Progenitor cell of endocrine pancreas (in vitro differentiated cells): ENCODE data around the gene PSMG3. TPM values are rescaled to one million over a fixed set of nuclear protein-coding genes. Genes with fewer than 3 reads are reported as not detected.
"Not testable (repeated sequence)": the region's sequence is repeated elsewhere in the genome, so short reads cannot be mapped to it uniquely, and the experiment has no call there.

ENCODE experiments used
- DNase-seq: peaks from one replicate; pipeline ENCODE4 v3.0.0; 2021; ENCODE audit warnings: low spot score; ENCODE audit not compliant: unreplicated experiment
- H3K27ac Mint-ChIP-seq: 2 replicates; pipeline ENCODE4 v1.8.0; 2021; ENCODE audit warnings: mild to moderate bottlenecking, moderate library complexity, mixed read lengths
- H3K27me3 Mint-ChIP-seq: 2 replicates; pipeline ENCODE4 v1.8.0; 2021; ENCODE audit warnings: mixed read lengths
- H3K36me3 Mint-ChIP-seq: 2 replicates; pipeline ENCODE4 v1.8.0; 2022; ENCODE audit warnings: mixed read lengths; ENCODE audit not compliant: insufficient read depth
- H3K4me1 Mint-ChIP-seq: 2 replicates; pipeline ENCODE4 v1.8.0; 2021; ENCODE audit warnings: low read depth, mixed read lengths
- H3K4me3 Mint-ChIP-seq: 2 replicates; pipeline ENCODE4 v1.8.0; 2021; ENCODE audit warnings: low read depth, mild to moderate bottlenecking, moderate library complexity, mixed read lengths
- H3K9me3 Mint-ChIP-seq: 2 replicates; pipeline ENCODE4 v1.8.0; 2021; ENCODE audit warnings: low read depth, mixed read lengths
- total RNA-seq: library from RNA; stranded (reverse); gene quantifications from 2 replicates; pipeline ENCODE4 v1.2.1, GENCODE V29; 2021
- TF ChIP-seq, protein P1 (sequence below): fragments of 200-600 bp; sonication (generic); IDR thresholded peaks from one replicate; pipeline ENCODE4 v1.5.0; 2021; ENCODE audit warnings: antibody characterized with exemption, mild to moderate bottlenecking; ENCODE audit not compliant: unreplicated experiment

The PSMG3 gene
- total RNA-seq, 1 donor from 2014 or later, result 29.1 TPM

DNA sequence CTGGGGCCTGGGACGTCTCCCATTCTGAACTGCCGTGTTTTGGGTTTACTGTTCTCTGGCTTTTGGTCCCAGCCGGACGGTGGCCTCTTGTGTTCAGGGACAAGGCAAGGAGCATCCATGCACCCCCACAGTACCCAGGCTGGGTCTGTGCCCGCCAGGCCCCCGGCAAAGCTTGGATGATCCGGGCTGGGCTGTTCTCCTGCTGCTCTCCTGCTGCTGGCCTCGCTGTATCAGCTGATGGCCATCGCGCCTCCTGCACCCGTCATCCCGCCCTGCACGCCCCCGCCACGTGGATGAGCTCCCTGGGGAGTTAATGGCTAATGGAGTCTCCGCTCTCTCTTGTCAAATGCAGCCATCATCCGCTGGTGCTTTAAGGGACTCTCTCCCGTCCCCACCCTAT lies 14.9 kb upstream of the PSMG3 start:
- DNase-seq, result no peak
- Mint-ChIP-seq H3K27ac (no peak overlapping the region), H3K9me3 (peaks cover 2% of the 10 kb centered on the region), H3K4me3 (no peak overlapping the region), H3K4me1 (peaks cover 4% of the 10 kb centered on the region), H3K36me3 (peaks cover 5% of the 10 kb centered on the region), H3K27me3 (peaks cover 7% of the 10 kb centered on the region)
- TF ChIP-seq, protein P1, sequence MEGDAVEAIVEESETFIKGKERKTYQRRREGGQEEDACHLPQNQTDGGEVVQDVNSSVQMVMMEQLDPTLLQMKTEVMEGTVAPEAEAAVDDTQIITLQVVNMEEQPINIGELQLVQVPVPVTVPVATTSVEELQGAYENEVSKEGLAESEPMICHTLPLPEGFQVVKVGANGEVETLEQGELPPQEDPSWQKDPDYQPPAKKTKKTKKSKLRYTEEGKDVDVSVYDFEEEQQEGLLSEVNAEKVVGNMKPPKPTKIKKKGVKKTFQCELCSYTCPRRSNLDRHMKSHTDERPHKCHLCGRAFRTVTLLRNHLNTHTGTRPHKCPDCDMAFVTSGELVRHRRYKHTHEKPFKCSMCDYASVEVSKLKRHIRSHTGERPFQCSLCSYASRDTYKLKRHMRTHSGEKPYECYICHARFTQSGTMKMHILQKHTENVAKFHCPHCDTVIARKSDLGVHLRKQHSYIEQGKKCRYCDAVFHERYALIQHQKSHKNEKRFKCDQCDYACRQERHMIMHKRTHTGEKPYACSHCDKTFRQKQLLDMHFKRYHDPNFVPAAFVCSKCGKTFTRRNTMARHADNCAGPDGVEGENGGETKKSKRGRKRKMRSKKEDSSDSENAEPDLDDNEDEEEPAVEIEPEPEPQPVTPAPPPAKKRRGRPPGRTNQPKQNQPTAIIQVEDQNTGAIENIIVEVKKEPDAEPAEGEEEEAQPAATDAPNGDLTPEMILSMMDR, result no peak

DNA sequence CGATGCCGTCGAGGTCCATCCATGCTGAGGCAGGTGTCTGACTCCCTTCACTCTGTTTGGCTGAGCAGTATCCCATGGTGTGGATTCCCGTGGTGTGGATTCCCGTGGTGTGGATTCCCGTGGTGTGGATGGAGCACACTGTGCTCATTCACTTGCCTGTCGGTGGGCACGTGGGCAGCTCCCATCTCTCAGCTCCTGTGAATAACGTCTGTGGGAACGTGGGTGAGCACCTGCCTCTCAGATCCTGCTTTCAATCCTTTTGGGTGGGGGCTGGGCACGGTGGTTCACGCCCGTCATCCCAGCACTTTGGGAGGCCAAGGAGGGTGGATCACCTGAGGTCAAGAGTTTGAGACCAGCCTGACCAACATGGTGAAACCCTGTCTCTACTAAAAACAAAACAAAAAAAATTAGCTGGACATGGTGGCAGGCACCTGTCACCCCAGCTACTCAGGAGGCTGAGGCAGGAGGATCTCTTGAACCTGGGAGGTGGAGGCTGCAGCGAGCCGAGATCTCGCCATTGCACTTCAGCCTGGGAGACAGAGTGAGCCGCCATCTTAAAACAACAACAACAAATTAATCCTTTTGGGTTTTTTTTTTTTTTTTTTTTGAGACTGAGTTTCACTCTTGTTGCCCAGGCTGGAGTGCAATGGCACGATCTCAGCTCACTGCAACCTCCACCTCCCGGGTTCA lies 13.6 kb upstream of the PSMG3 start:
- H3K27ac Mint-ChIP-seq, H3K36me3 Mint-ChIP-seq, H3K4me1 Mint-ChIP-seq, H3K9me3 Mint-ChIP-seq, H3K4me3 Mint-ChIP-seq, DNase-seq: not testable (repeated sequence)
- peaks cover 11% of the 10 kb centered on the region for H3K27me3 Mint-ChIP-seq

DNA sequence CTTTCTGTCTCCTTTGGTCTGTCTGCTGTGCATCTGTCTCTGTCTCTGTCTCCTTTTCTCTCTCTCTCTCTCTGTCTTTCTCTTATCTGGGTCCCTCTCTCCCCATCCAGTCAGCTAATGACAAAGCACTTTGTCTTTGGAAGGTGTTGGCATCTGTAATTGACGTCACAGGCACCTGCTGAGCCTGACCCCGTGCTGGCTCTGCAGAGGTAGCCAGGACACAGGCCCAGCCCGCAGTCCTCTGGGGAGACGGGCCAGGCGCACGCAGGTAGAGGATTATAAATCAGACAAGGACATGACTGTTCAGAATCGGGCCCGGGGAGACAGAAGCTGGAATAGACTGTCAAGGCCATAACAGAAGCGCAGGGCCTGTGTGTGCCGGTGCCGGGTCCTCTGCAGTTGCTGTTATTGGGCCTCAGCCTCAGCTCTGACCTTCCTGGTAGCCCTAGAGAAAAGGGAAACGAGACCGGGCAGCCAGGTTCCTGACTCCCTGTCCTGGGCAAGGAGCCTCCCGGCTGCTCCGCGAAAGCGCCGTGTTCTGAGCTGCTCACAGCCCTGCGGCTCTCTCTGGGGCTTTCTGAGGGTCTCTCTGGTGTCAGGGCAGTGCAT lies 10.7 kb upstream of the PSMG3 start:
- DNase-seq, result no peak
- TF ChIP-seq, protein P1, result no peak
- H3K36me3 Mint-ChIP-seq, result peaks cover 3% of the 10 kb centered on the region
- H3K9me3 Mint-ChIP-seq, result peaks cover 3% of the 10 kb centered on the region
- no peak overlapping the region for H3K4me3 Mint-ChIP-seq
- H3K27ac Mint-ChIP-seq, result peak overlapping the region; percentile 57
- H3K4me1 Mint-ChIP-seq, result peaks cover 5% of the 10 kb centered on the region
- peaks cover 8% of the 10 kb centered on the region for H3K27me3 Mint-ChIP-seq

DNA sequence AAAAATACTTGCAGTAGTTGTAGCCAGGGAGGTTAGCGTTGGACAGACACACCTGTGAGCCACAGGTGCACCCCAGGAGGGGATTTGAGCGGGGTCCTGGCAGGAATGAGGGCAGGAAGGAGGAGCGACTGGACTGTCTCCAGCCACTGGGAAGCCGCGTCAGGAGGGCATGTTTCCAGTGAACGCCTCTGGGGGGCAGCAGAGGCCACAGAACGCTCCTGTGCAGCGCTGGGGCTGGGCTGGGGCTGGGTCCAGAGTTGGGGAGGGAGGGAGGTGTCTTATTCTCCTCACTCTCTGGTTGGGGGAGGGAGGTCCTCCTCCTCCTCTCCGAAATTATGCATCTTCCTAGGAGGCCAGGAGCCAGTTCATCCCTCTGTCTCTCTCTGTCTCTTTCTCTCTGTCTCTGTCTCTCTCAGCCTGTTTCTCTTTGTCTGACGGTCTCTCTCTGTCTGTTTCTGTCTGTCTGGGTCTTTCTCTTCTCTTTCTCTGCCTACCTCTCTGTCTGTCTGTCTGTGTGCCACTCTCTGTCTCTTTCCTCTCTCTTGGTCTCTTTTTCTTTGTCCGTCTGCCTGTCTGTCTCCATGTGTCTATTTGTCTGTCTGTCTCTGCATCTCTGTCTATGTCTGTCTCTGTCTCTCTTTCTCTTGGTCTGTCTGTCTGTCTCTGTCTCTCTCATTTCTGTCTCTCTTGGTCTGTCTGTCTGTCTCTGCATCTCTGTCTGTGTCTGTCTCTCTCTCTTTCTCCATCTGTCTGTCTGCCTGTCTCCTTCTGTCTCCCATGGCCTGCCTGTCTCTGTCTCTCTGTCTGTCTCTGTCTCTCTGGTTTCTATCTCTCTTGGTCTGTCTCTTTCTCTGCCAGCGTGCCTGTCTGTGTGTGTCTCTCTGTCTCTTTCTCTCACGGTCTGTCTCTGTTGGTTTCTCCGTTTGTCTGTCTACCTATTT lies 9.9 kb upstream of the PSMG3 start:
- peaks cover 5% of the 10 kb centered on the region for H3K4me1 Mint-ChIP-seq
- no peak overlapping the region for H3K27ac Mint-ChIP-seq
- peaks cover 3% of the 10 kb centered on the region for H3K36me3 Mint-ChIP-seq
- DNase-seq, result peak; percentile 67
- H3K27me3 Mint-ChIP-seq, result peaks cover 8% of the 10 kb centered on the region
- TF ChIP-seq, protein P1, result peak; percentile 86
- H3K4me3 Mint-ChIP-seq, result no peak overlapping the region
- peaks cover 3% of the 10 kb centered on the region for H3K9me3 Mint-ChIP-seq

DNA sequence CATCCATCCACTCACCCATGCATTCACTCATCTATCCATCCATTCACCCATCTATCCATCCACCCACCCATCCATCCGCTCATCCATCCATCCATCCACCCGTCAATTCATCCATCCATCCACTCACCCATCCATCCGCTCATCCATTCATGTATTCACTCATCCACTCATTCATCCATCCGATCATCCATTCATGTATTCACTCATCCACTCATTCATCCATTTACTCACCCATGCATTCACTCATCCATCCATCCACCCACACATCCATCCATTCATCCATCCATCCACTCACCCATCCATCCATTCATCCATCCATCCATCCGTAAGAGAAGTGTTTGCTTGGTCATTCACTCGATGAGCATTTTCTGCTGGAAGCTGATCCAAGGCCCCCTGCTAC lies 8.7 kb upstream of the PSMG3 start:
- Mint-ChIP-seq H3K27me3 (peaks cover 8% of the 10 kb centered on the region), H3K4me3 (no peak overlapping the region), H3K4me1 (peaks cover 5% of the 10 kb centered on the region), H3K36me3 (peaks cover 3% of the 10 kb centered on the region), H3K27ac (no peak overlapping the region), H3K9me3 (peaks cover 3% of the 10 kb centered on the region)
- no peak for DNase-seq
- TF ChIP-seq, protein P1, result no peak
